ENCODE data around the gene EXOSC3.
A peak's percentile ranks its signal among the peaks of the same experiment; 100 is the strongest.

The EXOSC3 gene

GRCh38 chr9:37746448-37747270 is 38.2 kb downstream of the EXOSC3 start:
- in situ Hi-C loops (cut with HindIII; ENCODE audit: low pct_ligation_motif_present, low pct_unique_long_range_greater_than_20kb, low sequenced_read_pairs) = no loop called here
- DNase-seq = no peak

DNA sequence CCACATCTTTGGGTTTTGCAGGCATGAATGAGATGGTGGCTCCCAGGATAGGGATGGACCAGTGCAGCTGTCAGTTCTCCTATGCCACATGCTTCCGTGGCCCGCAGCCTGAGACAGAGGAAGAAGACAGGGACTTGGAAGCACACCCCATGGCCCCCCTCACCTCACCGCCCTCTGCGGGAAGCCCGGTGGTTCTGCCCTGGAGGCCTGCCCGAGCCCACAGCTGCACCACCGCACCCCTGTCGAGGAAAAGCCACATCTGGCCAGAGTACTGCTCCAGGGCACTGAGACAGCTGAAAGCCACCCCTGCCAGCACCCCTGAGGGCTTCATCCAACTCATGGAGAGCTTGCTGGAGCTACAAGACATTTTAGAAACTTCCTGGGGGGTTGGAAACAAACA is 38.9 kb downstream of the EXOSC3 start:
- no peak for DNase-seq
- in situ Hi-C loops (cut with HindIII; ENCODE audit: low pct_ligation_motif_present, low pct_unique_long_range_greater_than_20kb, low sequenced_read_pairs) = no loop called here

DNA sequence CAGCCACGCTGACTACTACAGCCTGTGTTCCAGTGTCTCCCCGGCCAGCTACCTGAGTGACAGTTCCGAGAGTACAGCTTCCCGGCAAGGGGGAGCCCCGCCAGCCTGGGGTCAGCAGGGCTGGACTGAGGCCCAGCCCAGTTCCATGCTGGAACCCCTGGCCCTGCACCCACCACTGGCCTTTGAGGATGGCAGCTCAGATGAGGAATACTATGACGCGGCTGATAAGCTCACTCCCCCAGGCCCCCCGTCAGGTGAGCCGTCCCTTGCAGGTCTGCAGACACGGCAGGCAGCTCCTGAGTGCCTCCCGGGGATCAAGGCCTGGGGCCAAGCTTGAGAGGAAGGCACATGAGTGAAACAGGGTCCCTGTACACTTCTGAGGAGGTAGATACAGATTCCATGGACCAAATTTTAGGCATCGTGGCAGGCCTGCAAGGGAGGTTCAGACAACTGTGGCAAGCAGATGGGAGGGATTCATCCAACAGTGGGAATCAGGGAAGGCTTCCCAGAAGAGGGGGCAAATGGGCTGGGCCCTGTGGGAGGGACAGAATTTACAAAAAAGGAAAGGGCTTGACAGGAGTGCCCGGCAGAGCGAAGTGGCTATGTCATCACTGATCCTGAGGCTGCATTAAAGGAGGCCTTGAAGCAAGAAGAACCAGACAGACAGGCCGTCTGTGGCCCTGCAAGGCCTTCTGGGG is 44.1 kb downstream of the EXOSC3 start:
- no peak for DNase-seq
- in situ Hi-C loops (cut with HindIII; ENCODE audit: low pct_ligation_motif_present, low pct_unique_long_range_greater_than_20kb, low sequenced_read_pairs) = no loop called here

GRCh38 chr9:37740128-37740527 is 44.7 kb downstream of the EXOSC3 start:
- DNase-seq = no peak
- in situ Hi-C loops (cut with HindIII; ENCODE audit: low pct_ligation_motif_present, low pct_unique_long_range_greater_than_20kb, low sequenced_read_pairs) = no loop called here

- DNase-seq = no peak
- in situ Hi-C loops (cut with HindIII; ENCODE audit: low pct_ligation_motif_present, low pct_unique_long_range_greater_than_20kb, low sequenced_read_pairs) = no loop called here
Measured at GRCh38 chr9:37739222-37739621, 45.6 kb downstream of the EXOSC3 start.

- in situ Hi-C loops (cut with HindIII; ENCODE audit: low pct_ligation_motif_present, low pct_unique_long_range_greater_than_20kb, low sequenced_read_pairs) = no loop called here
- DNase-seq = no peak
Measured at GRCh38 chr9:37732952-37733351, 51.9 kb downstream of the EXOSC3 start.

GRCh38 chr9:37732086-37732741 is 52.6 kb downstream of the EXOSC3 start:
- no peak for DNase-seq
- in situ Hi-C loops (cut with HindIII; ENCODE audit: low pct_ligation_motif_present, low pct_unique_long_range_greater_than_20kb, low sequenced_read_pairs) = no loop called here

DNA sequence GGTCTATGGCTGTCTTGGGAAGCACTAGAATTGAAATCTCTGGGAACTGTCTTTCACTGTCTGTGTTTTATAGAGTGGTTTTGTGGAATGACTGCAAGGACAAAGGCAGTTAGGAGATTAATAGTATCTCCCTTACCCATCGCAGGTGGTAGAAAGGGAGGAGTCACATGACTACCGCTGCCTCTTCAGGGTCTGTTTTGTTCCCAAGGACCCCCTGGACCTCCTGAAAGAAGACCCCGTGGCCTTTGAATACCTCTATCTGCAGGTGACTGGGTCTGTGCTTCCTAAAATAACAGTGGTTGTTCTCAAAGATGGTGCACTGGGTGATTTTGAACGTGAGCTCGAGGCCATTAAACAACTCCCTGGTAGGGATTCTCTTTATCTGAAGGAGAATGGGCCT is 54.0 kb downstream of the EXOSC3 start:
- DNase-seq = no peak
- in situ Hi-C loops (cut with HindIII; ENCODE audit: low pct_ligation_motif_present, low pct_unique_long_range_greater_than_20kb, low sequenced_read_pairs) = no loop called here

- peak; percentile 6 for DNase-seq
- in situ Hi-C loops (cut with HindIII; ENCODE audit: low pct_ligation_motif_present, low pct_unique_long_range_greater_than_20kb, low sequenced_read_pairs) = no loop called here
Measured at GRCh38 chr9:37730256-37730655, 54.6 kb downstream of the EXOSC3 start.
